ENCODE results near the gene MYBBP1A. TPM values are rescaled to one million over a fixed set of nuclear protein-coding genes. Genes with fewer than 3 reads are reported as not detected.

MYBBP1A gene
- total and polyA plus RNA-seq, 2 of the 8 experiments (the other 6 are each of a cell fraction or from before 2014, with no cell fraction given) = 46.8 to 151 TPM

DNA sequence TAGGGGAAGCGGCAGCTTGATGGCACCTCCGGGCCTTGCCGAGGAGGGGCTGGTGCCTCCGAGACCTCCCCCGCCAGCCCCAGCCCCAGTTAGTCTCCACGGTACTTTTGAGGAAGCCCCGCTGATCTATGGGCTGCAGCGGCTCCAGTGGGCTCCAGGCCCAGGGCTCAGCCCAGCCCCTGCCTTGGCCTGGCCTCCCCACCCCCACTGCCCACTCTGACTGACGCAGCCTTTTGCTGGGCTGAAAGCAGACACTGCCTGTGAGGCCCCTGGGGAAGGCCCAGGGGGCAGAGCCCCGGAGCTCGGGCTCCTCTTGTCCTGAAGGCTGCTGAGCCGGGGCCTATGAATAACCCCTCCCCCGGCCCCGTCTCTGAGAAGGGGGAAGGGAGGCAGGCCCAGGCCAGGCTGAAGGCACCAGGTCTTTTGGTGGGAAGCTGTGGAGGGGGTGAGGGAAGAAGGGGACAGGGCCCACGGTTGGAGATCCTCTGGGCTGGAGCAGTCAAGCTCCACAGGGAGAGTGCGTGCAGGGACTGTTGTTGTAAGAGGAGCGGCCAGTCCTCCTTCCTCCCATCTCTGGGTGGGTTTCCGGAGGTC lies 21.6 kb upstream of the MYBBP1A start:
- Histone ChIP-seq H4K8ac (ENCODE audit: extremely low read depth, insufficient read depth, low read length) (0 out of 2 replicates have a peak overlapping the region, but pooled peaks have one; percentile 7), H4K5ac (ENCODE audit: insufficient read length, low read depth, low read length) (peak overlapping the region; percentile 73), H3K4ac (replicated peaks; ENCODE audit: insufficient read length, low read depth, low read length) (peak overlapping the region; percentile 47), H3K4me1 (replicated peaks in 1 of 4; ENCODE audit: control insufficient read depth in 3 of 4, insufficient read depth in 4 of 4, low read length in 3 of 4) (peaks cover 4 to 19% (median 14%) of the 10 kb centered on the region in 4 experiments), H2AK5ac (ENCODE audit: low read depth, low read length) (no peak overlapping the region), H3K9me3 (ENCODE audit: insufficient read depth in 2 of 2, low read depth in 1 of 2, low read length in 1 of 2) (no peaks in the 10 kb centered on the region), H3K79me2 (ENCODE audit: control insufficient read depth in 1 of 2, insufficient read depth in 2 of 2, low read length in 2 of 2) (no peaks in the 10 kb centered on the region), H3K79me1 (ENCODE audit: low read depth, low read length) (no peaks in the 10 kb centered on the region), H3K27ac (ENCODE audit: low read depth, low read length) (no peak overlapping the region), H3K4me2 (ENCODE audit: insufficient read depth in 1 of 2, low read depth in 2 of 2, low read length in 2 of 2) (peak overlapping the region; percentile 20 to 37), H3K56ac (replicated peaks; ENCODE audit: insufficient read length, low read depth, low read length) (peak overlapping the region; percentile 21), H2BK15ac (ENCODE audit: low read length) (peak overlapping the region; percentile 92; the same call in 1 of the 2 replicates), H3K23me2 (ENCODE audit: low read depth, low read length) (no peaks in the 10 kb centered on the region; the same call in 1 of the 2 replicates), H2BK20ac (ENCODE audit: low read length) (peak overlapping the region; percentile 95; the same call in 1 of the 2 replicates), H2BK120ac (replicated peaks; ENCODE audit: low read depth, low read length) (peak overlapping the region; percentile 88), H3K27me3 (replicated peaks in 1 of 4; ENCODE audit: control insufficient read depth in 3 of 4, extremely low read depth in 1 of 4, insufficient read depth in 3 of 4, low read length in 3 of 4) (no peaks in the 10 kb centered on the region), H3K14ac (ENCODE audit: insufficient read length) (no peak overlapping the region), H2AFZ (ENCODE audit: low read length) (no peak overlapping the region), H3K23ac (ENCODE audit: insufficient read length) (no peak overlapping the region), H2BK5ac (ENCODE audit: low read depth, low read length) (peak overlapping the region; percentile 80; the same call in 1 of the 2 replicates), H3K4me3 (ENCODE audit: extremely low read depth in 1 of 4, insufficient read depth in 2 of 4, low read depth in 3 of 4, low read length in 4 of 4) (no peak overlapping the region; a peak in 1 of 8 replicates), H3K36me3 (ENCODE audit: control insufficient read depth in 2 of 4, insufficient read depth in 4 of 4, low read length in 3 of 4) (no peaks in the 10 kb centered on the region), H3K18ac (ENCODE audit: extremely low read depth, low read length) (peak overlapping the region; percentile 89), H3K9ac (replicated peaks in 1 of 4; ENCODE audit: extremely low read depth in 1 of 4, low read depth in 3 of 4, low read length in 3 of 4) (no peak overlapping the region), H2BK12ac (ENCODE audit: low read depth, low read length) (peak overlapping the region; percentile 98; the same call in 1 of the 2 replicates), H4K20me1 (replicated peaks in 1 of 2; ENCODE audit: control insufficient read depth in 1 of 2, insufficient read depth in 2 of 2, low read length in 2 of 2) (no peaks in the 10 kb centered on the region), H4K91ac (replicated peaks; ENCODE audit: insufficient read length, low read length) (peak overlapping the region; percentile 92)
- CTCF ChIA-PET (ENCODE audit: partially characterized antibody) = interaction anchor here (0.5 to 8.8 kb wide), 6 partner anchors 9 to 1566 kb away, joined by 3 to 114 read pairs (median 4); no protein-coding TSS in a partner anchor
- FAIRE-seq = no peak
- peak in 1 of 2 experiments; percentile 67 for DNase-seq (ENCODE audit: low read depth in 1 of 2, low spot score in 2 of 2)
- POLR2A ChIA-PET (ENCODE audit: partially characterized antibody) = interaction anchor here (0.6 to 2.8 kb wide), 13 partner anchors 10 to 132 kb away, joined by 3 to 11 read pairs (median 4); no protein-coding TSS in a partner anchor
- WGBS, 2 experiments (ENCODE audit: extremely low coverage in 1 of 2, insufficient coverage in 1 of 2, insufficient read length in 1 of 2, insufficient replicate concordance in 2 of 2, low coverage in 1 of 2, low lambda C conversion rate in 2 of 2, missing lambda C conversion rate in 1 of 2) = 47% methylated on average over 18 of the region's 18 CpGs; no CpG with 5 or more reads in 1 of the 2 experiments
- TF ChIP-seq MAFK (IDR thresholded peaks at IDR 0.05; ENCODE audit: low read depth, low read length) = no peak
- TF ChIP-seq RAD21 (IDR thresholded peaks at IDR 0.05 in 1 of 2, conservative IDR thresholded peaks at IDR 0.05 in 1 of 2; ENCODE audit: low read depth in 2 of 2, low read length in 2 of 2) = peak in 1 of 2 experiments; percentile 16; a peak in 1 of 4 replicates
- no peak for TF ChIP-seq BCL11A (IDR thresholded peaks at IDR 0.05; ENCODE audit: low read depth in 2 of 2, low read length in 2 of 2)
- peak; percentile 62; the same call in 1 of the 2 replicates for TF ChIP-seq SP1 (IDR thresholded peaks at IDR 0.05; ENCODE audit: low read depth, low read length)
- TF ChIP-seq SIRT6 (IDR thresholded peaks at IDR 0.05; ENCODE audit: low read length) = no peak
- TF ChIP-seq, protein P1, sequence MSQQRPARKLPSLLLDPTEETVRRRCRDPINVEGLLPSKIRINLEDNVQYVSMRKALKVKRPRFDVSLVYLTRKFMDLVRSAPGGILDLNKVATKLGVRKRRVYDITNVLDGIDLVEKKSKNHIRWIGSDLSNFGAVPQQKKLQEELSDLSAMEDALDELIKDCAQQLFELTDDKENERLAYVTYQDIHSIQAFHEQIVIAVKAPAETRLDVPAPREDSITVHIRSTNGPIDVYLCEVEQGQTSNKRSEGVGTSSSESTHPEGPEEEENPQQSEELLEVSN (IDR thresholded peaks at IDR 0.05) = peak; percentile 91
- TF ChIP-seq TBP (IDR thresholded peaks at IDR 0.05; ENCODE audit: low read depth, low read length) = peak; percentile 46; the same call in 1 of the 2 replicates
- peak; percentile 80 for TF ChIP-seq ASH2L (IDR thresholded peaks at IDR 0.05; ENCODE audit: low read length)
- TF ChIP-seq HDAC2 (IDR thresholded peaks at IDR 0.05; ENCODE audit: borderline replicate concordance in 1 of 2, low read depth in 2 of 2, low read length in 2 of 2) = 0 out of 4 replicates have a peak, but pooled peaks of 1 of the 2 experiments have one; percentile 64
- peak; percentile 78; the same call in 1 of the 2 replicates for TF ChIP-seq RBBP5 (IDR thresholded peaks at IDR 0.05; ENCODE audit: borderline replicate concordance, low read depth, low read length)
